Right lung (tissue), 5 donors: ENCODE measurements around the gene GLB1L3. TPM values are rescaled to one million over a fixed set of nuclear protein-coding genes. Genes with fewer than 3 reads are reported as not detected.

ENCODE experiments used
- DNase-seq, 2 donors: peaks; one replicate each; pipeline ENCODE4 v3.0.0-alpha.2; 2013
- polyA plus RNA-seq, 5 donors: library from polyadenylated mRNA; unstranded; fragments of 120-200 nt; gene quantifications; one replicate each; pipeline versions ENCODE4 v1.2.1 to v1.2.3, GENCODE V29; 2013; ENCODE audit warnings: inconsistent platforms in 1 of 5, low replicate concordance in 1 of 5; ENCODE audit not compliant: insufficient read length in 5 of 5, insufficient read depth in 1 of 5

The GLB1L3 gene
- polyA plus RNA-seq, 5 donors: 0.06 to 0.30 (median 0.08) TPM

DNA sequence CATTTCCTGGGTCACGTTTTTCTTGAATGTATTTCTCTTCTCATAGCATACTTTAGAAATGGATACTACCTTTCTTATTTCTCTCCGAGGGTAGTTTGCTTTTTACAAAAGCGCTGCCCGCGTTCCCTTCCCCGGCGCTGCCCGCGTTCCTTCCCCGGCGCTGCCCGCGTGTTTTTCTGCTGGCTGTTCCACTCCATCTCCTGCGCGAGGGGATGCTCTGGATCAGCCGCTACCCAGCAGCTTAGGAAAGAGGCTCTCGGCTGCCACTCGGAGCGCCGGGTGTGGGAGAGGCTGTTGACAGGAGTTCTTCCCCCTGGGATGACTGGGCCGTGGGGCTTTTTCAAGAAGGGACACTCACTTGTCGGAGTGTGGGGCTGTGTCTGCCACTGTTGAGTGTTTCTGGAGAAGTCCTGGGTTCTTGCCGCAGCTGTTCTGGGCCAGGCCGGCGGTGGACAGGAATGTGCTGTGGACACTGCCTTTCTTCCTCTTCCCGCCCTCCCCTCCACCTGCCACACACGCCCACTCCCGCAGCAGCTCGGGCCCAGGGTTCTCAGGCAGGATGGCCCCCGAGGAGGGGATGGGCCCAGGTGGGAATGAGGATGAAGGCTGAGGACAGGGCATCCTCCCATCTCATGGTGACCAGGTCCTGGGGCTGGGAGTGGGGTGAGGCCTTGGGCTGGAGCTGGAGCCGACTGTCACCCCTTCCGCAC, 86.2 kb downstream of the GLB1L3 start:
- DNase-seq: no peak

- no peak for DNase-seq
Observed at GRCh38 chr11:134363161-134363560, 87.0 kb downstream of the GLB1L3 start.

GRCh38 chr11:134363592-134363991, 87.4 kb downstream of the GLB1L3 start:
- DNase-seq: no peak

DNA sequence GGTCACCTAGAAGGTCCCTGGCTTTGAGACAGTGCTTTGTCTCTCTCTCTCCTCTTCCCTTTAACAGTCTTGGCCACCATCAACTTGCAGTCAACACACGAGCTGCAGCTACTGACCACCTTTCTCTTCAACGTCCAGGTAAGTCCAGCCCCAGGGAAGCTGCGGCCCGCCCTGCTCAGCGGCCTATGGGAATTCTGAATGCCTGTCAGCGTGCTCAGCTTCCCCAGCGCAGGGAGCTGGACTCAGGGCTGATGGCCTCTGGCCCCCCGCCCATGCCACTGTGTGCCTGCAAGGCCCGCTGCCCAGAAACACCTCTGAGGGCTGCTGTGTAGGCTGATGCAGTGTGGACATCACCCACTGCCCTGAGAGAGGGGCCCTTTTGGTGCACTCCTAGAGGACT, 88.1 kb downstream of the GLB1L3 start:
- DNase-seq: no peak

DNA sequence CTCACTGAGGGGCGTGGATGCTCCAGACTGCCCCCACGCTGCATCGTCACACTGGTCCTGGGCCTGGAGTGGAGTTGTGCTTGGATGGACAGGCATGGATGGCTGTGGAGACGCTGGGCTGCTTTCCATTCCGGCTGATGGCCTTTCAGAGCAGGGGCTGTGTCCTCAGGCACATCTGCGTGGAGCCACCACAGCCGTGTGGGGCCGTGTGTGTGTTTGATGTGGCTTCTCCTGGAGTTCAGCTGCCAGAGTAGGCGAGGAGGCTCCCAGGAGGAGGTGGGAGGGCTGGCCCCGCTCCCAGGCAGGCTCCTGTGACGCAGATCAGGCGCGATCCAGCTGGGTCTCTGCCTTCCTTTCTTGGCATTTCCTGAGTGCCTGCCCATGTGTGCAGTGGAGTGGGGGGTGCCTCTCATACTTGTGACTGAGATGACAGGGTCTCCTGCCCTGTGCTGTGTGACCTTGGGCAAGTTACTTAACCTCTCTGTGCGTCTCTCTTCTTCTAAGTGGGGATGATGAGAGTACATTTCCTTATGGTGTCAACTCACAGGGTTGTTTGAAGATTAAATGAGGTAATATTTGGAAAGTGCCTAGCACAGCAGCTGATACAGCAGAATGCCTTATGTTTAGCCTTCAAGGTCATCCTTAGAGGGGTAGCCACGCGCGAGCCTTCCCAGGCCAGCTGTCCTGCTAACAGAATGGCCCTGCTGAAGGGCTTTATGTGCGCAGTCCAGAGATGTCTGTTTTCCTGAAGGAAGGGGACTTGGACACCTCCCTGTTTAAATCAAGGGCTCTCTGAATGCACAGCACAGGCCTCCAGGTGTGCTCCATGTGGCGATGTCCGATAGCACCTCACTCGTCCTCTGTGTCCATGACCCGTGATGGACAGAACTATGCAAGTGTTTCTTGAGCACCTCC, 89.1 kb downstream of the GLB1L3 start:
- no peak for DNase-seq

- DNase-seq: no peak
Observed at GRCh38 chr11:134366254-134366653, 90.1 kb downstream of the GLB1L3 start.

GRCh38 chr11:134367781-134368180, 91.6 kb downstream of the GLB1L3 start:
- DNase-seq: no peak

Other genes with a start within 250 kb of the GLB1L3 start
- 10 to 100 TPM; 65.9 to 74.2 (median 71.9) TPM for gene JAM3, start 207.3 kb upstream of the GLB1L3 start, polyA plus RNA-seq
- 10 to 100 TPM; 25.6 to 37.5 (median 33.5) TPM for gene NCAPD3, start 52.4 kb upstream of the GLB1L3 start, polyA plus RNA-seq
- 10 to 100 TPM; 49.2 to 60.7 (median 54.7) TPM for gene VPS26B, start 51.7 kb upstream of the GLB1L3 start, polyA plus RNA-seq
- 10 to 100 TPM; 64.5 to 77.8 (median 76.5) TPM for gene THYN1, start 23.0 kb upstream of the GLB1L3 start, polyA plus RNA-seq
- 10 to 100 TPM; 31.4 to 38.7 (median 35.9) TPM for gene ACAD8, start 22.8 kb upstream of the GLB1L3 start, polyA plus RNA-seq
- 1 to 10 TPM; 4.7 to 6.0 (median 4.8) TPM for gene GLB1L2, start 55.6 kb downstream of the GLB1L3 start, polyA plus RNA-seq
- gene B3GAT1, start 135.9 kb downstream of the GLB1L3 start, polyA plus RNA-seq: under 1 TPM; 0.35 to 0.56 (median 0.42) TPM